Natural killer cell (primary cell): Measurements from ENCODE around the gene OR1K1. TPM values are rescaled to one million over a fixed set of nuclear protein-coding genes. Genes with fewer than 3 reads are reported as not detected.

ENCODE experiments used
- ATAC-seq, 3 donors: fragments of 150-1000 bp in 2 of 3; fragments of 200-7000 bp in 1 of 3; cut with Tn5 transposase; 1 replicate in 1 of 3; 2 replicates in 2 of 3; pipeline ENCODE4 v1.10.0; 2021; ENCODE audit warnings: mild to moderate bottlenecking in 2 of 3, moderate library complexity in 2 of 3
- DNase-seq, 2 donors: peaks; one replicate each; pipeline versions ENCODE4 v3.0.0 to v3.0.0-alpha.2; 2013 to 2021; ENCODE audit warnings: mixed read lengths in 1 of 2
- H3K27ac ChIP-seq: one replicate; pipeline ENCODE4 v1.5.1; 2013; ENCODE audit warnings: mild to moderate bottlenecking, low read length
- H3K27me3 ChIP-seq: one replicate; pipeline ENCODE4 v1.6.1; 2013; ENCODE audit warnings: low read length; ENCODE audit not compliant: control insufficient read depth, insufficient read depth
- H3K36me3 ChIP-seq: one replicate; pipeline ENCODE4 v1.6.1; 2013; ENCODE audit warnings: low read length; ENCODE audit not compliant: control insufficient read depth, insufficient read depth
- H3K4me1 ChIP-seq: one replicate; pipeline ENCODE4 v1.6.1; 2013; ENCODE audit warnings: low read length; ENCODE audit not compliant: control insufficient read depth, insufficient read depth
- H3K4me3 ChIP-seq: one replicate; pipeline ENCODE4 v1.5.1; 2013; ENCODE audit warnings: low read length
- H3K9me3 ChIP-seq: one replicate; pipeline ENCODE4 v1.6.1; 2013; ENCODE audit warnings: low read length; ENCODE audit not compliant: control insufficient read depth, insufficient read depth
- H3K27ac Mint-ChIP-seq, 2 donors: one replicate each; pipeline ENCODE4 v1.8.0; 2022; ENCODE audit warnings: mild to moderate bottlenecking in 2 of 2, mixed read lengths in 2 of 2, moderate library complexity in 1 of 2
- H3K27me3 Mint-ChIP-seq, 2 donors: one replicate each; pipeline ENCODE4 v1.8.0; 2022; ENCODE audit warnings: low read depth in 2 of 2, mixed read lengths in 2 of 2
- H3K36me3 Mint-ChIP-seq: one replicate; pipeline ENCODE4 v1.8.0; 2022; ENCODE audit warnings: mixed read lengths
- H3K4me1 Mint-ChIP-seq, 2 donors: one replicate each; pipeline ENCODE4 v1.8.0; 2022; ENCODE audit warnings: mixed read lengths in 2 of 2
- H3K4me3 Mint-ChIP-seq: one replicate; pipeline ENCODE4 v1.8.0; 2022; ENCODE audit warnings: mild to moderate bottlenecking, moderate library complexity, mixed read lengths
- H3K9me3 Mint-ChIP-seq, 2 donors: one replicate each; pipeline ENCODE4 v1.8.0; 2022; ENCODE audit warnings: mixed read lengths in 2 of 2
- CTCF ChIP-seq: fragments of 200-600 bp; IDR thresholded peaks from one replicate; pipeline ENCODE4 v1.8.0; 2022; ENCODE audit warnings: antibody characterized with exemption
- WGBS: methylation state at CpG from one replicate; pipeline ENCODE4 v1.1.7; 2013; ENCODE audit warnings: missing lambda C conversion rate; ENCODE audit not compliant: insufficient coverage; 5-methylcytosine and 5-hydroxymethylcytosine counted together
- intact Hi-C: fragments of 100-400 bp; cut with micrococcal nuclease; formaldehyde crosslinking; loops from one replicate; pipeline ENCODE4 v1.14.2; 2022
- total RNA-seq, 4 donors: library from RNA; stranded (reverse); fragments of 120-200 nt in 1 of 4; gene quantifications; one replicate each; pipeline versions ENCODE4 v1.2.3 to v1.2.4, GENCODE V29; 2013 to 2022

The OR1K1 gene
- total RNA-seq = not detected
- total RNA-seq (2013) = not detected

- Mint-ChIP-seq H3K4me1 (peaks cover 0 to 4% of the 10 kb centered on the region in 2 donors), H3K27me3 (no peaks in the 10 kb centered on the region), H3K27ac (no peak within 1 kb of the TSS), H3K4me3 (no peak within 1 kb of the TSS), H3K36me3 (no peaks in the 10 kb centered on the region), H3K9me3 (no peaks in the 10 kb centered on the region)
- no peak within 1 kb of the TSS for H3K27ac ChIP-seq
- 94% methylated on average over 30 of the region's 30 CpGs for WGBS
- H3K9me3 ChIP-seq = no peaks in the 10 kb centered on the region
- ATAC-seq (no peak), DNase-seq (no peak)
- no peaks in the 10 kb centered on the region for H3K27me3 ChIP-seq
- H3K36me3 ChIP-seq = no peaks in the 10 kb centered on the region
- no peak for TF ChIP-seq CTCF
- no peak within 1 kb of the TSS for H3K4me3 ChIP-seq
- intact Hi-C loops = no loop called here
- no peaks in the 10 kb centered on the region for H3K4me1 ChIP-seq
Observed at GRCh38 chr9:122800066-122801060, at the start of gene OR1K1. Gene OR1K1 (plus strand): TSS chr9:122800123. CDS start chr9:122800123, 0 bp downstream.

GRCh38 chr9:122754825-122755224 lies 45.1 kb upstream of the OR1K1 start:
- Histone ChIP-seq H3K4me1 (no peaks in the 10 kb centered on the region), H3K27me3 (no peaks in the 10 kb centered on the region), H3K9me3 (no peaks in the 10 kb centered on the region), H3K4me3 (no peak overlapping the region), H3K36me3 (no peaks in the 10 kb centered on the region), H3K27ac (no peak overlapping the region)
- Mint-ChIP-seq H3K4me3 (no peak overlapping the region), H3K9me3 (peaks cover 8 to 10% of the 10 kb centered on the region in 2 donors), H3K4me1 (no peaks in the 10 kb centered on the region), H3K36me3 (no peaks in the 10 kb centered on the region), H3K27ac (no peak overlapping the region), H3K27me3 (no peaks in the 10 kb centered on the region)
- TF ChIP-seq CTCF = no peak
- no peak for ATAC-seq
- intact Hi-C loops = no loop called here
- WGBS = 0% methylated on average over 1 of the region's 2 CpGs
- DNase-seq = no peak

- no peak for TF ChIP-seq CTCF
- no peaks in the 10 kb centered on the region for H3K27me3 ChIP-seq
- H3K9me3 Mint-ChIP-seq = peaks cover 14 to 23% of the 10 kb centered on the region in 2 donors
- no peak for DNase-seq
- WGBS = 83% methylated on average over 4 of the region's 4 CpGs
- no peaks in the 10 kb centered on the region for H3K4me1 ChIP-seq
- no peak overlapping the region for H3K27ac ChIP-seq
- no peak overlapping the region for H3K4me3 Mint-ChIP-seq
- H3K27ac Mint-ChIP-seq = no peak overlapping the region
- ATAC-seq = no peak
- H3K4me3 ChIP-seq = no peak overlapping the region
- H3K36me3 Mint-ChIP-seq = peaks cover 33% of the 10 kb centered on the region
- intact Hi-C loops = no loop called here
- H3K4me1 Mint-ChIP-seq = no peaks in the 10 kb centered on the region
- H3K27me3 Mint-ChIP-seq = peaks cover 0 to 5% of the 10 kb centered on the region in 2 donors
- no peaks in the 10 kb centered on the region for H3K36me3 ChIP-seq
- H3K9me3 ChIP-seq = peaks cover 7% of the 10 kb centered on the region
Observed at GRCh38 chr9:122767817-122768216, 32.1 kb upstream of the OR1K1 start.
